AG10803 (cell line): ENCODE measurements around the gene CMTM1.

ENCODE experiments used
- DNase-seq: peaks from one replicate; pipeline ENCODE4 v3.0.0; 2010; ENCODE audit warnings: low read depth
- H3K4me3 ChIP-seq: 2 replicates; pipeline ENCODE4 v1.5.1; 2011; ENCODE audit warnings: mild to moderate bottlenecking, low read length, control low read depth
- TF ChIP-seq, protein P1 (sequence below): conservative IDR thresholded peaks from 2 replicates; pipeline ENCODE4 v1.5.1; 2011; ENCODE audit warnings: mild to moderate bottlenecking, low read length, control low read depth, inconsistent platforms

CMTM1 gene

GRCh38 chr16:66521252-66521713 is 45.0 kb upstream of the CMTM1 start:
- no peak for DNase-seq
- H3K4me3 ChIP-seq, result no peak overlapping the region
- TF ChIP-seq, protein P1, sequence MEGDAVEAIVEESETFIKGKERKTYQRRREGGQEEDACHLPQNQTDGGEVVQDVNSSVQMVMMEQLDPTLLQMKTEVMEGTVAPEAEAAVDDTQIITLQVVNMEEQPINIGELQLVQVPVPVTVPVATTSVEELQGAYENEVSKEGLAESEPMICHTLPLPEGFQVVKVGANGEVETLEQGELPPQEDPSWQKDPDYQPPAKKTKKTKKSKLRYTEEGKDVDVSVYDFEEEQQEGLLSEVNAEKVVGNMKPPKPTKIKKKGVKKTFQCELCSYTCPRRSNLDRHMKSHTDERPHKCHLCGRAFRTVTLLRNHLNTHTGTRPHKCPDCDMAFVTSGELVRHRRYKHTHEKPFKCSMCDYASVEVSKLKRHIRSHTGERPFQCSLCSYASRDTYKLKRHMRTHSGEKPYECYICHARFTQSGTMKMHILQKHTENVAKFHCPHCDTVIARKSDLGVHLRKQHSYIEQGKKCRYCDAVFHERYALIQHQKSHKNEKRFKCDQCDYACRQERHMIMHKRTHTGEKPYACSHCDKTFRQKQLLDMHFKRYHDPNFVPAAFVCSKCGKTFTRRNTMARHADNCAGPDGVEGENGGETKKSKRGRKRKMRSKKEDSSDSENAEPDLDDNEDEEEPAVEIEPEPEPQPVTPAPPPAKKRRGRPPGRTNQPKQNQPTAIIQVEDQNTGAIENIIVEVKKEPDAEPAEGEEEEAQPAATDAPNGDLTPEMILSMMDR, result no peak

- TF ChIP-seq, protein P1, result no peak
Measured at GRCh38 chr16:66521951-66522771, 44.1 kb upstream of the CMTM1 start.

DNA sequence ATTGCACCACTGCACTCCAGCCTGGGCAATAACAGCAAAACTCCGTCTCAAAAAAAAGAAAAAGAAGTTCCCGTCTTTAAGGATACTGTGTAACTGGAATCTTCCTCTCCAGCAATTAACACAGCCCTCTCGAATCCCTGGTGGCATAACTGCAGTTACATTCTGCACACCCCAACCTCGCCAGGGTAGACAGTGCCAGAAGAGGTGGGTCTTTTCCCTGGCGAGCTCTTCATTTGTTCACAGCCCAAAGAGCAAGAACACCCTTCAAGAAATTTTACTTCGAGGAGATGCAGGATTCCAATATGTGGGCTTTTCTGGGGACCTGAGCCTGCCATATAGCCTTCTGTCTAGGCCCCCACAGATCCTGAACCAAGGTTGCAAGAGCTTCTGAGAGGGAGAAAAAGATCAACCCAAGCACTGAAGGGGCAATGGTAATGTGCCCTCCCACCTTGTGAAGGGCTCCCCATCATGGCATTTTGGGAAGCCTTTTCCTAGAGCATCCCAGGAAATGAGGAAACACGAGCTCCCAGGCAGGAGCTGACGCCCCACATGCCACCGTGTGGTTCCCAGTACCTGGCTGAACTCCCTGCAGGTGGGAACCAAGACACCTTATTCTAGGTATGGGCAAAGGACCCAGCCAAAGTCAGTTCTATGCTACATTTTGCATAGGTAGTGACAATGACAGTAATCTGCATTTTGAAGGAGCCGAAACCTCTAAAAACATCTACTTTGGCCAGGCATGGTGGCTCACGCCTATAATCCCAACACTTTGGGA is 43.2 kb upstream of the CMTM1 start:
- no peak for DNase-seq
- TF ChIP-seq, protein P1, result no peak
- H3K4me3 ChIP-seq, result no peak overlapping the region

More at GRCh38 chr16:66521951-66522771, 44.1 kb upstream of the CMTM1 start:
- peak; percentile 64 for DNase-seq
- no peak overlapping the region for H3K4me3 ChIP-seq

- H3K4me3 ChIP-seq, result no peak overlapping the region
Measured at GRCh38 chr16:66523861-66524354, 42.3 kb upstream of the CMTM1 start.

DNA sequence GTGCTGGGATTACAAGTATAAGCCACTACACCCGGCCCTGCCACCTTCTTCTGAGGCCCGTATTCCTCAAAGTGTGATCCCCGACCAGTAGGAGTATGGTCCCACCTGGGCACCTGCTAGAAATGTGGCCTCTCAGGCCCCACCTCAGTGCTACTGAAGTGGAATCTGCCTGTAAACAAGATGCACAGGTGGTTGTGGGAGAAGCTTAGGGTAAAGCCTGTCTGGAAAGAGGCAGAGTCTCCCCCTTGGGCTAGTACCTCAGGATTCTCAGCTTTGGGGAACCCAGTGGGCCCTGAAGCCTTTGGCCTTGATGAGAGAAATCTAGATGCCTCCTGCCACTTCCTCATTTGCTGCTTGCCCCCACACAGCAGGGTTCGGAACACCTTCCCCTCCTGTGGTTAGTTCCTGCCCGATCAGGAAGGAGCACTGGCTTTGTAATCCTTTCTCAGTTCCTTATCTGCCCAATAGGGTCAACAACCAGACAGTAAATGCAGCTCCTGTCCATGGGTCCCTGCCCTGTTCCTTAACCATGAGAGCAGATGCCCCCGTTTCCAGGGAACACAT is 41.6 kb upstream of the CMTM1 start:
- TF ChIP-seq, protein P1, result no peak
- no peak for DNase-seq
- H3K4me3 ChIP-seq, result no peak overlapping the region

More at GRCh38 chr16:66523861-66524354, 42.3 kb upstream of the CMTM1 start:
- TF ChIP-seq, protein P1, result no peak
- DNase-seq, result no peak

GRCh38 chr16:66525396-66526180 is 40.7 kb upstream of the CMTM1 start:
- TF ChIP-seq, protein P1, result no peak
- no peak overlapping the region for H3K4me3 ChIP-seq
- peak; percentile 41 for DNase-seq
